ENCODE data around the gene IQSEC1. TPM values are rescaled to one million over a fixed set of nuclear protein-coding genes. Genes with fewer than 3 reads are reported as not detected.

IQSEC1 gene
- total RNA-seq, 2 experiments from 2014 or later, result 31.7 to 39.2 TPM

- H3K36me3 Mint-ChIP-seq (ENCODE audit: low read depth), result peaks cover 3% of the 10 kb centered on the region
- no peak overlapping the region for H3K27ac Mint-ChIP-seq
- H3K4me3 Mint-ChIP-seq, result no peak overlapping the region
- POLR2A ChIA-PET, result no interaction called here
- DNase-seq (no peak), ATAC-seq (no peak)
- intact Hi-C loops (cut with micrococcal nuclease), result no loop called here
- no peaks in the 10 kb centered on the region for H3K27me3 Mint-ChIP-seq
- no peaks in the 10 kb centered on the region for H3K9me3 Mint-ChIP-seq
- TF ChIP-seq, protein P1, sequence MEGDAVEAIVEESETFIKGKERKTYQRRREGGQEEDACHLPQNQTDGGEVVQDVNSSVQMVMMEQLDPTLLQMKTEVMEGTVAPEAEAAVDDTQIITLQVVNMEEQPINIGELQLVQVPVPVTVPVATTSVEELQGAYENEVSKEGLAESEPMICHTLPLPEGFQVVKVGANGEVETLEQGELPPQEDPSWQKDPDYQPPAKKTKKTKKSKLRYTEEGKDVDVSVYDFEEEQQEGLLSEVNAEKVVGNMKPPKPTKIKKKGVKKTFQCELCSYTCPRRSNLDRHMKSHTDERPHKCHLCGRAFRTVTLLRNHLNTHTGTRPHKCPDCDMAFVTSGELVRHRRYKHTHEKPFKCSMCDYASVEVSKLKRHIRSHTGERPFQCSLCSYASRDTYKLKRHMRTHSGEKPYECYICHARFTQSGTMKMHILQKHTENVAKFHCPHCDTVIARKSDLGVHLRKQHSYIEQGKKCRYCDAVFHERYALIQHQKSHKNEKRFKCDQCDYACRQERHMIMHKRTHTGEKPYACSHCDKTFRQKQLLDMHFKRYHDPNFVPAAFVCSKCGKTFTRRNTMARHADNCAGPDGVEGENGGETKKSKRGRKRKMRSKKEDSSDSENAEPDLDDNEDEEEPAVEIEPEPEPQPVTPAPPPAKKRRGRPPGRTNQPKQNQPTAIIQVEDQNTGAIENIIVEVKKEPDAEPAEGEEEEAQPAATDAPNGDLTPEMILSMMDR (IDR thresholded peaks at IDR 0.05), result no peak
- H3K4me1 Mint-ChIP-seq (ENCODE audit: low read depth), result peaks cover 25% of the 10 kb centered on the region
- CTCF ChIA-PET, result no interaction called here
Observed at GRCh38 chr3:12944413-12944812, 128.8 kb downstream of the IQSEC1 start.

DNA sequence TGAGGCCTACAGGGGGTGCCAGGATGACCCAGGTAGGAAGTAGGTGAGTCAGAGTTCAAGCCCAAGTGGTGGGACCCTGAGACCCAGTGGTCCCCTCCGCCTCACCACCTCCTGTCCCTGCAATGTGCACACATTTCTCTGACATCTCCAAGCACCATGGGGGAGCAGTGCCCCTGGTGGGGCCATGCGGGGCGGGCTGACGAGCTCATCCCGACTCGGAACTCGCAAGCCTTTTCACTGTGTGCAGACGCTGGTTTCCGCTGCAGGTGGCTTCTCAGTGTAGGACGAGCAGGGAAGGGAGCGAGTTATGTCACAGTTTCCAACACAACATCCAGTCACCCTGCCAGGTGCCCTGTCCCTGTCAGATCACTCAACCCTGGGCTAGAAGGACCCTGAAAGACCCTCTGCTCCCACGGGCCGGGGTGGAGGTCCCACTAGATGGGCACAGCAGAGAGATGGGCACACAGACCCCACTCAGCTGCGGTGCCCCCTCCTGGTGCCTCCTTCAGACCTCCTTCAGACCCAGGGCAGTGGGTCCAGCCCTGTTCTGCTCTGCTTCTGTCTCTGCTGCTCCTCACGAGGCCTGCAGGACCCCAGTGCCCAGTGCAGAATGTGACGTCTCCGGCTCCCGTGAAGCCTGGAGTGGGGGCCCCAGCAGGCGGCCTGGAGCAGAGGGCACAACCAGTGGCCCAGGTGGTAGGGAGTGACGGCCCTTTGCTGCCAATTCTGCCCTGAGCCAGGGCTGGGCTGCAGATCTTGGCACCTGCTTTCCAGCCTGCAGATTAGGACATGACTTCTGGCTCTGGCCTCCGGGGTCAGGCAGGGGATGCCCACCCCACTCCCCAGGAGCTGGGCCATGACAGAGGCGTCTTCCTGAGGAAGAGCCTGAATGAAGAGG lies 129.9 kb downstream of the IQSEC1 start:
- no peak overlapping the region for H3K4me3 Mint-ChIP-seq

DNA sequence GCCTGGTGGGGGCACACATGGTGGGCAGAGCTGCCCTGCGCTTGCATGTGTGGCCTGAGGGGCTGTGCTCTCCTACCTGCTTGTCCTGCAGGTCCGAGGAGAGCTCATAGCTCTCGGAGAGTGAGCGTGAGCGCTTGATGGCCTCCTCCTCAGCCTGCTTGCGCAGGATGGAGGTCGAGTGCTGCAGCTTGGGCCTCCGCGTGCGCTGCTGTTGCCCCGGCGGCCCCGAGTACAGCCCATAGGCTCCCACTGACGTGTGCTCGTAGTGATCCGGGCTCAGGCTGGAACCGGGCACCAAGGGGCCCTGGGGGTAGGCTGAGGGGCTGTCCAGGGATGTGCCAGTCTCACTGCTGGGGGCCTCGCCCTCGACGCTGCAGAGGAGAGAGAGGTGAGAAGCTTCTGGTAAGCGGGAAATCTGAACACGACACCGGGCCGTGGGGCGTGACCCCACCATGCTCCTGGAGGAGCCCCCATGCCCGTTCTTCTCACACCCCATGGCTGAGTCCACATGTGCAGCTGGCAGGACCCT lies 131.7 kb downstream of the IQSEC1 start:
- Mint-ChIP-seq H3K9me3 (no peaks in the 10 kb centered on the region), H3K4me1 (ENCODE audit: low read depth) (peaks cover 5% of the 10 kb centered on the region), H3K27ac (no peak overlapping the region), H3K36me3 (ENCODE audit: low read depth) (peaks cover 3% of the 10 kb centered on the region), H3K27me3 (no peaks in the 10 kb centered on the region), H3K4me3 (no peak overlapping the region)
- intact Hi-C loops (cut with micrococcal nuclease), result no loop called here
- ATAC-seq, result no peak
- CTCF ChIA-PET, result no interaction called here
- POLR2A ChIA-PET, result no interaction called here
- TF ChIP-seq, protein P1 (IDR thresholded peaks at IDR 0.05), result no peak
- no peak for DNase-seq

More for the DNA sequence above, 129.9 kb downstream of the IQSEC1 start:
- DNase-seq (no peak), ATAC-seq (no peak)
- no peaks in the 10 kb centered on the region for H3K9me3 Mint-ChIP-seq
- ChIA-PET POLR2A (no interaction called here), CTCF (no interaction called here)
- H3K4me1 Mint-ChIP-seq (ENCODE audit: low read depth), result peaks cover 14% of the 10 kb centered on the region
- intact Hi-C loops (cut with micrococcal nuclease), result no loop called here
- H3K36me3 Mint-ChIP-seq (ENCODE audit: low read depth), result peaks cover 3% of the 10 kb centered on the region
- TF ChIP-seq, protein P1 (IDR thresholded peaks at IDR 0.05), result no peak
- no peaks in the 10 kb centered on the region for H3K27me3 Mint-ChIP-seq
- H3K27ac Mint-ChIP-seq, result no peak overlapping the region

GRCh38 chr3:12940854-12941253 lies 132.4 kb downstream of the IQSEC1 start:
- H3K27me3 Mint-ChIP-seq, result no peaks in the 10 kb centered on the region
- CTCF ChIA-PET, result no interaction called here
- H3K4me1 Mint-ChIP-seq (ENCODE audit: low read depth), result no peaks in the 10 kb centered on the region
- H3K9me3 Mint-ChIP-seq, result no peaks in the 10 kb centered on the region
- no peak overlapping the region for H3K27ac Mint-ChIP-seq
- no peak for ATAC-seq
- intact Hi-C loops (cut with micrococcal nuclease), result no loop called here
- TF ChIP-seq, protein P1 (IDR thresholded peaks at IDR 0.05), result no peak
- no peak overlapping the region for H3K4me3 Mint-ChIP-seq
- peaks cover 3% of the 10 kb centered on the region for H3K36me3 Mint-ChIP-seq (ENCODE audit: low read depth)
- no peak for DNase-seq
- POLR2A ChIA-PET, result no interaction called here

- no peak for ATAC-seq
- H3K36me3 Mint-ChIP-seq (ENCODE audit: low read depth), result peaks cover 6% of the 10 kb centered on the region
- intact Hi-C loops (cut with micrococcal nuclease), result no loop called here
Observed at GRCh38 chr3:12939137-12939536, 134.1 kb downstream of the IQSEC1 start.

More at GRCh38 chr3:12939137-12939536, 134.1 kb downstream of the IQSEC1 start:
- Mint-ChIP-seq H3K27me3 (no peaks in the 10 kb centered on the region), H3K4me3 (no peak overlapping the region), H3K9me3 (no peaks in the 10 kb centered on the region), H3K4me1 (ENCODE audit: low read depth) (no peaks in the 10 kb centered on the region), H3K27ac (no peak overlapping the region)
- DNase-seq, result no peak
- CTCF ChIA-PET, result no interaction called here
- POLR2A ChIA-PET, result no interaction called here
- TF ChIP-seq, protein P1 (IDR thresholded peaks at IDR 0.05), result no peak
